K562 (cell line): ENCODE measurements around the gene FCRL3.

Experiments
- CTCF ChIP-seq, 3 experiments: IDR thresholded peaks in 2 of 3; conservative IDR thresholded peaks in 1 of 3; 2 replicates each; pipeline ENCODE4 v1.5.1; 2011 to 2012; ENCODE audit warnings: low read length in 3 of 3, mild to moderate bottlenecking in 3 of 3, control low read depth in 2 of 3, improper control_type of control experiment in 1 of 3, inconsistent platforms in 1 of 3, low read depth in 1 of 3, mixed read lengths in 1 of 3, moderate library complexity in 1 of 3; ENCODE audit not compliant: insufficient read depth in 2 of 3
- GATAD2A ChIP-seq: fragments of 450-650 bp; IDR thresholded peaks from 2 replicates; pipeline ENCODE4 v1.6.1; 2017
- PHF8 ChIP-seq: fragments of 200-600 bp; sonication (generic); IDR thresholded peaks from 2 replicates; pipeline ENCODE4 v1.6.1; 2012; ENCODE audit warnings: mixed run types, mild to moderate bottlenecking, inconsistent platforms, low read length, moderate library complexity, borderline replicate concordance
- RFX5 ChIP-seq: IDR thresholded peaks from 2 replicates; pipeline ENCODE4 v1.6.1; 2011; ENCODE audit warnings: low read depth, mild to moderate bottlenecking, improper control_type of control experiment, low read length
- ZFX ChIP-seq: sonication (generic); formaldehyde crosslinking; IDR thresholded peaks from 2 replicates; pipeline ENCODE4 v1.8.0; 2022; ENCODE audit warnings: mild to moderate bottlenecking, missing genetic modification reagents, moderate library complexity
- TF ChIP-seq, protein P1 (sequence below): fragments of 450-650 bp; formaldehyde crosslinking; IDR thresholded peaks from 2 replicates; pipeline ENCODE4 v1.4.0; 2022; ENCODE audit warnings: missing genetic modification characterization

DNA sequence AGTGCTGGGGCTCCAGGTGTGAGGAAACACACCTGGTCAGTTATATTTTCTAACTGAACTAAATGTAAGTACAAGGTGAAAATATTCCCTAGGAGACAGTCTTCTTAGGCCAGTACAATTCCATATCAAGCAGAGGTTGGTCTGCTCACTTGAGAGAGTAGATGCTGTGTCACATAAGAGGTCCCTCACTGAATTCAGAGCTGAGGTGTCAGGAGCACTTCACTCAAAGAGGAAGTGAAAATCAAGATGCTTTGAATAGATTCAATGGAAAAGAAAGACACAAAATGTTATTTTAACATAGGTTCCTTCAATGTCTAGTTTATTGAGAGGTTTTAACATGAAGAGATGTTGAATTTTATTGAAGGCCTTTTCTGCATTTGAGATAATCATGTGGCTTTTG is 4.3 kb upstream of the FCRL3 start:
- TF ChIP-seq CTCF (IDR thresholded peaks at IDR 0.05 in 2 of 3, conservative IDR thresholded peaks at IDR 0.05 in 1 of 3; ENCODE audit: insufficient read depth in 2 of 3, low read depth in 1 of 3, low read length in 3 of 3) (no peak), RFX5 (no peak), PHF8 (no peak), GATAD2A (no peak), ZFX (CRISPR knock-in tag) (no peak)
- TF ChIP-seq, protein P1, sequence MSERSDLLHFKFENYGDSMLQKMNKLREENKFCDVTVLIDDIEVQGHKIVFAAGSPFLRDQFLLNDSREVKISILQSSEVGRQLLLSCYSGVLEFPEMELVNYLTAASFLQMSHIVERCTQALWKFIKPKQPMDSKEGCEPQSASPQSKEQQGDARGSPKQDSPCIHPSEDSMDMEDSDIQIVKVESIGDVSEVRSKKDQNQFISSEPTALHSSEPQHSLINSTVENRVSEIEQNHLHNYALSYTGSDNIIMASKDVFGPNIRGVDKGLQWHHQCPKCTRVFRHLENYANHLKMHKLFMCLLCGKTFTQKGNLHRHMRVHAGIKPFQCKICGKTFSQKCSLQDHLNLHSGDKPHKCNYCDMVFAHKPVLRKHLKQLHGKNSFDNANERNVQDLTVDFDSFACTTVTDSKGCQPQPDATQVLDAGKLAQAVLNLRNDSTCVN (CRISPR knock-in tag) = no peak
